IPS DF 6.9 (cell line): ENCODE data around the gene DHX15.
"Not testable (repeated sequence)": the region's sequence is repeated elsewhere in the genome, so short reads cannot be mapped to it uniquely, and the experiment has no call there.

Source experiments
- DNase-seq: peaks from one replicate; pipeline ENCODE4 v3.0.0-alpha.2; 2013; ENCODE audit warnings: low read depth, low spot score
- H3K27ac ChIP-seq: one replicate; pipeline ENCODE4 v1.5.1; 2013; ENCODE audit warnings: low read length, control low read depth
- H3K27me3 ChIP-seq: 2 replicates; pipeline ENCODE4 v1.6.1; 2013; ENCODE audit warnings: mild to moderate bottlenecking, low read length; ENCODE audit not compliant: control insufficient read depth, insufficient read depth
- H3K36me3 ChIP-seq: 2 replicates; pipeline ENCODE4 v1.6.1; 2013; ENCODE audit warnings: low read length; ENCODE audit not compliant: control insufficient read depth, insufficient read depth
- H3K4me1 ChIP-seq: 2 replicates; pipeline ENCODE4 v1.6.1; 2013; ENCODE audit warnings: low read length; ENCODE audit not compliant: control insufficient read depth, insufficient read depth
- H3K4me3 ChIP-seq: 2 replicates; pipeline ENCODE4 v1.5.1; 2013; ENCODE audit warnings: mild to moderate bottlenecking, low read length
- H3K9me3 ChIP-seq: 2 replicates; pipeline ENCODE4 v1.6.1; 2013; ENCODE audit warnings: low read length, inconsistent platforms; ENCODE audit not compliant: control insufficient read depth, insufficient read depth
- WGBS: extraction: QIAGEN DNeasy Blood & Tissue Kit; methylation state at CpG from one replicate; pipeline ENCODE4 v1.1.7; 2013; ENCODE audit warnings: mixed read lengths, missing lambda C conversion rate; ENCODE audit not compliant: insufficient read length, insufficient coverage; 5-methylcytosine and 5-hydroxymethylcytosine counted together

Gene DHX15

DNA sequence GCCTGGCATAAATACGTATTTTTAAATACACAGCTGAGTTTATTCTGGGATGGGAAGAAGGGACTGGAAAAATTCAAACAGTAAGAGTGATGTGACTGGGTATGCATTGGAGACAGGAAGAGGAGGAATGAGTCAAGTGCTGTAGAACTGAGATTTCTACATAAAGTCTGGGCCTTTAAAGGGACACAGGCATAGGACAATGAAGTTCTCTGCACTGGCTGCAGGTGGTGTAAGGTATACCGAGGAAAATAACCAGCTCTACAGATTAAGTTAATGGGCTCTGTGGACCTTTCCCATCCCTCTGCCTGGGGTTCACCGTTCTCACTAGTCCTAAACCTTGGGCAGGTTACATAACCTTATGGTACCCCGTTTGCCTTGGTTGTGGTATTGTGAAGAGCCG lies 68.7 kb downstream of the DHX15 start:
- DNase-seq, result no peak
- WGBS, result no CpG with 5 or more reads among the region's 5 CpGs

DNA sequence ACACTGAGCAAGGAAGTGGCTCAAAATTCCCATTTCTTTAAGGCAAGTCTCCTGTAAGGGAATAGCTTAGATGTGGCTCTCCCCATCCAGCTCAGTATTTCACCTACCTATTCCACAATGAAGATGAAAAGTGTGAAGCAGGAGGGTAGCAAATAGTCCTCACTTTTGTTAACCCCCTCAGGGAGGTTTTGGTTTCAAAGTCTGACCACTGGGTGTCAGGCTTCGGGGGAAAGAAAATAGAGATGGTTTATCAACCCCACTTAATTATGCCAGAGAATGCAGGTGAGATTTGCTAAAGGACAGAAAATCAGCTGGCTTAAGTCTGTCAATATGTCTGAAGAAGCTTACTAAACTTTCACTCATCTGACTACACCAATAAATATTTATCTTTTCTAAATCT lies 69.5 kb downstream of the DHX15 start:
- WGBS, result no CpG with 5 or more reads among the region's 1 CpG
- Histone ChIP-seq H3K27me3 (no peaks in the 10 kb centered on the region), H3K27ac (no peak overlapping the region), H3K4me3 (no peak overlapping the region), H3K36me3 (no peaks in the 10 kb centered on the region), H3K9me3 (no peaks in the 10 kb centered on the region), H3K4me1 (no peaks in the 10 kb centered on the region; the same call in 1 of the 2 replicates)
- no peak for DNase-seq

More for the DNA sequence above, 68.7 kb downstream of the DHX15 start:
- Histone ChIP-seq H3K27ac (no peak overlapping the region), H3K4me1 (no peaks in the 10 kb centered on the region), H3K9me3 (no peaks in the 10 kb centered on the region), H3K27me3 (no peaks in the 10 kb centered on the region), H3K4me3 (no peak overlapping the region), H3K36me3 (no peaks in the 10 kb centered on the region)

DNA sequence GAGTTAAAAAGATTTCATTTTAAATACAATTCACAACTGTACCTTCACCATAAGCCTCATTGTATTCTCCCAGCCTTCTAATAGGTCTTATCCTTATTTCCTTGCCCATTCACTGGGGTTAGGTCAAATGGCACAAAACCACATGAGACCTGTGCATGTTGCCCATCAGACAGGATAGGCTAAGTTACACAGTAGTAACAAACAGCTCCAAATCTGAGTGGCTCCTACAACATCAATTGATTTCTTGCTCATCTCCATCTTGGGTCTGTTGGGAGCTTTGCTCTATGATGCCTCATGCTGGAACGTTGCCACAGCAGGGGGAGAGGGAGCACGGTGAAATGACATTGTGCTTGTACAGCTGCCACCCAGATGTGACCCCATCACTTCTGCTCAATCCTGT lies 70.6 kb downstream of the DHX15 start:
- Histone ChIP-seq H3K4me1 (peaks cover 1% of the 10 kb centered on the region; the same call in 1 of the 2 replicates), H3K9me3 (no peaks in the 10 kb centered on the region), H3K36me3 (peaks cover 2% of the 10 kb centered on the region; the same call in 1 of the 2 replicates), H3K27me3 (no peaks in the 10 kb centered on the region), H3K4me3 (no peak overlapping the region), H3K27ac (no peak overlapping the region)
- no CpG with 5 or more reads among the region's 2 CpGs for WGBS
- DNase-seq, result no peak

DNA sequence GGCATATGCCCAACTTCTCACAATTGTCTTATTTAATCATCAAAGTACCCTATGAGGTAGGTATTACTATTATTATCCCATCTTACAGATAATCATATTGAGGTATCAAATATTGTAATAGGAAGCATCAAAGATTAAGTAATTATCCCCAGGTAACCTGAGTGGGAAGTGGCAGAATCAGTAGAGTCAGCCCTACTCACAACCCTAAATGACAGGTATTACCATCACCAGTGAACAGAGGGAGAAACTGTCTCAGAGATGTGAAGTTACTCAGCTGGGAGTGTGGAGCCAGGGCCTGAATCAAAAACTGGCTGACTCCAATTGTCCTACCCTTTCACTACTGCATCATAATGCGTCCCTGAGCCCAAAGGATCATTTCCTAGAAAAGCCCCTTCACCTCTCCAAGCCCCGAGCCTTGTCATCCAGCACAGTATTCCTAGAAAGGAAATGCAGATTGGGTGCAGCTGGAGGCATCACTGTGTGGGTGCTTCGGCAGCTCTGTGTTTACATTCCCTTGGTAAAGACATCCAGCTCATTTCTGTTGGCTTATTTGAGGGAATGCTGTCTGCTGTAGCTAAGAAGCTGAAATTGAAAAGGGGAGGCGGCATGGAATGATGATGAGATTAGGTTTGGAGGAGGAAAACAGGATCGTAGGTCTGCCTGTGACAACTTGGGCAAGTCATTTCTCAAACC lies 72.8 kb downstream of the DHX15 start:
- Histone ChIP-seq H3K4me3 (no peak overlapping the region), H3K27ac (peak overlapping the region; percentile 44), H3K4me1 (peaks cover 8% of the 10 kb centered on the region), H3K9me3 (no peaks in the 10 kb centered on the region), H3K27me3 (no peaks in the 10 kb centered on the region), H3K36me3 (peaks cover 3% of the 10 kb centered on the region; the same call in 1 of the 2 replicates)
- DNase-seq, result no peak
- WGBS, result no CpG with 5 or more reads among the region's 5 CpGs

DNA sequence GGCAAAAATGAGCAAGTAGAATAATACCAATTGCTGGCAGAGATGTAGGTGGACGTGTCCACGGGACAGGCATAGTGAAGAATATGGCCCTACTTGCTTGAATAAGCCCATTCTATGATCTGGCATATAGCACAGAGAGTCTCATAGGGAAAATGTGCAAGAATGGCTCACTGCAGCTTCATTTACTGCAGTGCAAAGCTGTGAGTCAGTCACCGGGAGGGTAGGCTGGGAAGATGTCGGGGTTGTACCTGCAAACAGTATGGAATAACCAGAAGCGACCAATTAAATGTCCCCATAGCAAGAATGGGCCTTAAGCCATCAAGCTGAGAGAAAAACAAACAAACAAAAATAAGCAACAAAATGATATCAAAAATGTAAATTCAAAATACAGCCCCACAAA lies 74.3 kb downstream of the DHX15 start:
- no CpG with 5 or more reads among the region's 5 CpGs for WGBS
- H3K9me3 ChIP-seq, result no peaks in the 10 kb centered on the region
- H3K27me3 ChIP-seq, result no peaks in the 10 kb centered on the region
- no peak overlapping the region for H3K27ac ChIP-seq
- no peak overlapping the region for H3K4me3 ChIP-seq
- H3K36me3 ChIP-seq, result peaks cover 3% of the 10 kb centered on the region; the same call in 1 of the 2 replicates
- DNase-seq, result no peak
- H3K4me1 ChIP-seq, result peaks cover 8% of the 10 kb centered on the region

DNA sequence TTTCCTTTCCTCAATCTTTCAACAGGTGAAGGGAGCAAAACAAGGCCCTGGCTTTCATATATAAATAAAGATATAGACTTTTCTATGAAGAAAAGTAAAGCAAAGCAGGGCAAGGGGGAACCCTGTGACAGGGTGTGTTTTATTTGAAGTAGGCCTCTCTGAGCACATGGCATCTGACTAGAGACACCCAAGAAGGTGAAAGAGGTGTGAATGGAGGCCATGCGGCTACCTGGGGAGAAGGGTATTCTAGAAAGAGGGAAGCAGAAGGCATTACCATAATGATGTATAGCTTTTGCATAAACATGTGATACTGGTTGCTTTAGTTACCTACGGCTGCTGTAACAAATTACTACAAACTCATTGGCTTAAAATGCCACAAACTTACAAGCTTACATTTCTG lies 75.8 kb downstream of the DHX15 start:
- WGBS, result no CpG with 5 or more reads among the region's 2 CpGs
- Histone ChIP-seq H3K27me3 (no peaks in the 10 kb centered on the region), H3K9me3 (no peaks in the 10 kb centered on the region), H3K36me3 (peaks cover 3% of the 10 kb centered on the region; the same call in 1 of the 2 replicates), H3K4me1 (peaks cover 8% of the 10 kb centered on the region), H3K4me3 (no peak overlapping the region), H3K27ac (no peak overlapping the region)
- no peak for DNase-seq

DNA sequence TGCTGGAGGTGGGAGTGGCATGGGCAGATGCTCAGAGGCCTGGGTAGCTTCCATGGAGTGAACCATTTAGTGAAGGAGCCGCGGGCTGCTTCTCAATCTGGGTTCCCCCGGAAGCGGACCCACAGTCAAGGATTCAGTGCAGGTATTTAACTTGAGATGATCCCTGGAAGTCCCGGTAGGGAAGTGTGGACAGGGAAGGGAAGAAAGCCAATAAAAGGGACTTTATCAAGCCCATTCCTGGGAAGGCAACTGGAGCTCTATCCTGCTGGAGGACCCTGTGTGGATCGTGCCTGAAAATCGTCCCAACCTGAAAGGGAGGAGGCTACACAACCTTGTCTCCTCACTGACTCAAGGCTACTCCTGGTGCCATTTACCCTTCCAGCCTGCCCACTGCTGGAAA lies 76.9 kb downstream of the DHX15 start:
- peaks cover 8% of the 10 kb centered on the region for H3K4me1 ChIP-seq
- WGBS, result no CpG with 5 or more reads among the region's 7 CpGs
- H3K27ac ChIP-seq, result no peak overlapping the region
- H3K36me3 ChIP-seq, result peaks cover 3% of the 10 kb centered on the region; the same call in 1 of the 2 replicates
- H3K4me3 ChIP-seq, result no peak overlapping the region
- no peaks in the 10 kb centered on the region for H3K9me3 ChIP-seq
- no peaks in the 10 kb centered on the region for H3K27me3 ChIP-seq
- no peak for DNase-seq

DNA sequence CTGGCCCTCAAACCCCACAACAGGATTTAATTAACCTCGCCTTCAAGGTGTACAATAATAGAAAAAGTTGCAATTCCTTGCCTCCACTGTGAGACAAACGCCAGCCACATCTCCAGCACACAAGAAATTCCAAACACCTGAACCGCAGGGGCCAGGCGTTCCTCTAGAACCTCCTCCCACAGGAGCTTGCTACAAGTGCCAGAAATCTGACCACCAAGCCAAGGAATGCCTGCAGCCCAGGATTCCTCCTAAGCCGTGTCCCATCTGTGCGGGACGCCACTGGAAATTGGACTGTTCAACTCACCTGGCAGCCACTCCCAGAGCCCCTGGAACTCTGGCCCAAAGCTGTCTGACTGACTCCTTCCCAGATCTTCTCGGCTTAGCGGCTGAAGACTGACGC lies 81.3 kb downstream of the DHX15 start:
- H3K36me3 ChIP-seq, H3K4me3 ChIP-seq, H3K27ac ChIP-seq, H3K4me1 ChIP-seq, DNase-seq, H3K27me3 ChIP-seq, H3K9me3 ChIP-seq: not testable (repeated sequence)
- no CpG with 5 or more reads among the region's 10 CpGs for WGBS

DNA sequence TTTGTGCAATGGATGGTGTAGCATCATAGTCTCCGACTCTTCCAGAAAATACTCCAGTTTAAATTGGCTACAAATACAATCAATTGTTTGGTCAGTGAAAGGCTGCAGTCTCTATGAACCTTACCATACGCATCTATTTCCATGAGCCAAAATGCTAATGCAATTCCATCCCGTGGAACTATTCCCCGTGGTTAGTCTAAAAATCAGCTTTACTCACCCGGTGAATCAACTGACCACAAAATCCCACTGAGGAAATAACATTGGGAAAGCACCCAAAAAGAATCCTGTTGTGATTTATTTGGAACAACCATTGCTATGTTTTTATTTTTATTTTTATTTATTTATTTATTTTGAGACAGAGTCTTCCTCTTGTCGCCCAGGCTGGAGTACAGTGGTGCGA lies 87.1 kb downstream of the DHX15 start:
- H3K4me3 ChIP-seq, result no peak overlapping the region
- DNase-seq, result no peak
- no peaks in the 10 kb centered on the region for H3K27me3 ChIP-seq
- no peak overlapping the region for H3K27ac ChIP-seq
- no peaks in the 10 kb centered on the region; the same call in 1 of the 2 replicates for H3K4me1 ChIP-seq
- no peaks in the 10 kb centered on the region for H3K9me3 ChIP-seq
- WGBS, result no CpG with 5 or more reads among the region's 7 CpGs
- no peaks in the 10 kb centered on the region for H3K36me3 ChIP-seq

DNA sequence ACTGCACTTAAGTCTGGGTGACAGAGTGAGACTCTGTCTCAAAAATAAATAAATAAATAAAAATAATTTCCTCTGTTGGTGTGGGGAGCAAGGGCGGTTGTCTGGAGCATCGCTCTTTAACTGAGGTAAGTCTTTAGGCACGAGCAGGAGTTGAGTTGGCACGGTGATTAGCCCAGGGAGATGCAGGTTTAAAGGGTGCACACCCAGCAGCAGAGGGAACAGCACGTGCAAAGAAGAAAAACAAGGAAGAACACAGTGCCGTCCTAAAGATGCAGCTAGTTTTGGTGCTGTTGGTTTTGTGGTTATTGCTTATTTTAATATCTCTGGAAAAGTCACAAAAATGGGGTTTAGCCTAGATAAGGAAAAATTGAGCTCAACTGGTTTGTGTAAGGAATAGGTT lies 87.8 kb downstream of the DHX15 start:
- no CpG with 5 or more reads among the region's 6 CpGs for WGBS
- no peaks in the 10 kb centered on the region for H3K9me3 ChIP-seq
- H3K4me3 ChIP-seq, result no peak overlapping the region

DNA sequence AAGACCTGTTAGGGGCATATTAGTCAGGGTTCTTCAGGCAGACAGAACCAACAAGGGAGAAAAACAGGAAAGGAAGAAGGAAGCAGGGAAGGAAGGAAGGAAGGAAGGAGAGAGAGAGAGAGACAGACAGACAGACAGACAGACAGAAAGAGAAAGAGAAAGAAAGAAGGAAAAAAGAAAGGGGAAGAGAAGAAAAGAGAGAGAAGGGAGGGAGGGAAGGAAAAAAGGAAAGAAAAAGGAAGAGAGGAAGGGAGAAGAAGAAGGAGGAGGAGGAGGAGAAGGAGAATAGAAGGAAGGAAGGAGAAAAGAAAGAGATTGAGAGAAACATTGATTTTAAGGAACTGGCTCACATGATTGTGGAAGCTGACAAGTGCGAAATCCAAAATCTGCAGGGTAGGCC lies 89.0 kb downstream of the DHX15 start:
- Histone ChIP-seq H3K27ac (no peak overlapping the region), H3K27me3 (no peaks in the 10 kb centered on the region), H3K4me1 (no peaks in the 10 kb centered on the region; the same call in 1 of the 2 replicates), H3K36me3 (no peaks in the 10 kb centered on the region), H3K4me3 (no peak overlapping the region), H3K9me3 (no peaks in the 10 kb centered on the region)
- no peak for DNase-seq
- no CpG with 5 or more reads among the region's 1 CpG for WGBS

More for the DNA sequence above, 87.8 kb downstream of the DHX15 start:
- H3K4me1 ChIP-seq, result no peaks in the 10 kb centered on the region; the same call in 1 of the 2 replicates
- H3K27me3 ChIP-seq, result no peaks in the 10 kb centered on the region
- DNase-seq, result no peak
- H3K27ac ChIP-seq, result no peak overlapping the region
- H3K36me3 ChIP-seq, result no peaks in the 10 kb centered on the region
